HL-60/S4 (cell line): ENCODE results near the gene RERG.

Experiments
- in situ Hi-C: fragments of 300-500 bp; cut with MboI; formaldehyde crosslinking; loops from 2 replicates; pipeline ENCODE4 v1.14.3; 2022; ENCODE audit warnings: low sequenced_read_pairs

RERG gene

GRCh38 chr12:15193946-15194345 is 27.3 kb downstream of the RERG start:
- in situ Hi-C loops: no loop called here

- in situ Hi-C loops: no loop called here
These were observed 28.5 kb downstream of the RERG start for GRCh38 chr12:15192720-15193119.

GRCh38 chr12:15188127-15188526 is 33.1 kb downstream of the RERG start:
- in situ Hi-C loops: no loop called here

- in situ Hi-C loops: no loop called here
These were observed 34.6 kb downstream of the RERG start for GRCh38 chr12:15186597-15186996.

- in situ Hi-C loops: no loop called here
These were observed 36.7 kb downstream of the RERG start for GRCh38 chr12:15184484-15184883.

- in situ Hi-C loops: no loop called here
These were observed 37.4 kb downstream of the RERG start for GRCh38 chr12:15183821-15184220.

GRCh38 chr12:15181017-15181683 is 40.1 kb downstream of the RERG start:
- in situ Hi-C loops: no loop called here

GRCh38 chr12:15180325-15180724 is 40.9 kb downstream of the RERG start:
- in situ Hi-C loops: no loop called here

GRCh38 chr12:15179672-15180071 is 41.5 kb downstream of the RERG start:
- in situ Hi-C loops: no loop called here

- in situ Hi-C loops: no loop called here
These were observed 48.1 kb downstream of the RERG start for GRCh38 chr12:15173142-15173541.

DNA sequence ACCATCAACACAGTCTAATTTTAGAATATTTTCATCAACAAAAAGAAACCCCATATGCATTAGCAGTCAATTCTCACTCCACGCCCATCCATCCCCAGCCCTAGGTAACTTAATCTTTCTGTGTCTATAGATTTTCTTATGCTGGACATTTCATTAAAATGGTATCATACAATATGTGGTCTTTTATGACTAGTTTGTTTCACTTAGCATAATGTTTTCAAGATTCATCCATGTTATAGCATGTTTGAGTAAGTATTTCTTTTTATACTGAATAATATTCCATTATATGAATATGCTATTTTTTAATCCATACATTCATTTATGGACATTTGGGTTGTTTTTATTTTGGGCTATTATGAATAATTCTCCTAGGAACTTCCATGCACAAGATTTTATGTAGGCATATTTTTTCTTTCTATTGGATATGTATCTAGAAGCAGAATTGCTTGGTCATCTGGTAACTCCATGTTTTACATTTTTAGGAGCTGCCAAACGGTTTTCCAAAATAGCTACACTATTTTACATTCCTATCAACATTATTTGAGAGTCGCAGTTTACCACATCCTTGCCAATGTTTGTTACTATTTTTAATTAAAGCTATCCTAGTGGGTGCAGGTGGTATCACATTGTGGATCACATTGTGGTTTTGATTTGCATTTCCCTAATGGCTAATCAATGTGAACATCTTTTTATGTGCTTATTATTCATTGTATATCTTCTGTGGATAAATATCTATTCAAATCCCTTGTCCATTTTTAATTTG is 49.0 kb downstream of the RERG start:
- in situ Hi-C loops: no loop called here

DNA sequence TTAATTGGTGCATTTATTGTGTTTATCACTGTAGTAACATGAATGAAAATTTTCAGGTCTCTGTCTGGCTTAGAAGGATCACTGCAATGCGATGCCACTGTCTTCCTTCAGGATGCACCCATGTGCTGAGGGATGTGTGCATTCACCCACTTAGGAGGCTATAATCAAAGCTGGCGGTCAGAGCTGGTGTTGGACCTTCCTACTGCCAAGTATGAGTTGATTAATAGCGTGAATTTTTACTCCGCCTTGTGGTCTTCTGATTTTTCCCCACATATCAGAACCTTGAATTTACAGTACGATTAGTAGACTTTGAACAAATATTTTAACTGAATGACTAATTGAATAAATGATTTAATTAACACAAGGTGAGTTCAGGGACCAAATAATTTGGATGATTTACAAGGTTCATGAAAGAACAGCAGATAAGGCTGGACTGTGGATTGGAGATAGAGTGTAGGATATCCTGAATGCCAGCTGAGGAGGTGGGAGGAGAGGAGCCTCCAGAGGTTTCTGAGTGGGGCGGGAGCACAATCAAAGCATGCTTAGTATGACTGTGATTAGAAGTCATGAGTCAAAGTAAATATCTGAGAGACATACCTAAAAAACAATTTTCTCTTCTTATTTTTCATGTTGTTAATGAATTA is 50.1 kb downstream of the RERG start:
- in situ Hi-C loops: no loop called here

DNA sequence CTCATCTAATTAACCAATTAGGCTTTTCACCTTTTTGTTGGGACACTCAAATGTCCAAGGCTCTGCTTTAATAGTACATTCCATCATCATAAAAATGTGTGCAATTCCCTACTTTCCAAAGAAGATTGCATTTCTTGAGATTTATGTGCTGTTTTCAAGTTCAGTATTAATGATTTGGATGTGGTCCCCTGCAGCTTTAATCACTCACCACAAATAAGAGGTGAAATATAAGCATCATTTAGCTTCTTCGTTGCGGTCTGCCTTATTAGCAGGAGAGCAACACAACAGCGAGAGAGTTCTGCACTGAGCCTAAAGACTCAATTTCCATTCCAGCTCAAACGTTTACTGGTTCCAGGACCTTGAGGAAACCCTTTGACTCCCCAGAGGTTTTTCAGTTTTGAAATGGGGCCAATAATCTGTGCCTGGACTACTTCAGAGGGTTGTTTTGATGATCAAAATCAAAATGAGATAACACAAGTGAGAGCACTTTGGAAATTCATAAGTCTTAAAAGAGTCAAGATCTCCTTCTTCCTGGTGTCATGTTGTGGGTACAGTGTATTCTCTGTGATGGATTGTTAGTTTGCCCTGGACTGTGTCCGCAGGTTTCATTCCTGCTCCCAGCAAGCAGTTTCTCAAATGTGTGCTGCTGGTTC is 53.1 kb downstream of the RERG start:
- in situ Hi-C loops: no loop called here

- in situ Hi-C loops: no loop called here
These were observed 56.1 kb downstream of the RERG start for GRCh38 chr12:15165012-15165659.

GRCh38 chr12:15163030-15163976 is 57.9 kb downstream of the RERG start:
- in situ Hi-C loops: no loop called here

DNA sequence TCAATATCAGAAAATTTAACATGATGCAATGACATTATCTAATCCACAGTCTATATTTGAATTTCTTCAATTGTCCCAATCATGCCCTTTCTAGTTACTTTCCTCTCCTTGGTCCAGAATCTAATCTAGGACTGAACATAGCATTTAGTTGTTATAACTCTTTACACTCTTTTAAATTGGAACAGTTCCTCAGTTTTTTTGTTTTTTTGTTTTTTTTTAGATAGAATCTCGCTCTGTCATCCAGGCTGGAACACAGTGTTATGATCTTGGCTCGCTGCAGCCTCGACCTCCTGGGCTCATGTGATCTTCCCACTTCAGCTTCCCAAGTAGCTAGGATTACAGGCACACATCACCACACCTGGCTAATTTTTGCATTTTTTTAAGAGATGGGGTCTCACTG is 63.1 kb downstream of the RERG start:
- in situ Hi-C loops: no loop called here

DNA sequence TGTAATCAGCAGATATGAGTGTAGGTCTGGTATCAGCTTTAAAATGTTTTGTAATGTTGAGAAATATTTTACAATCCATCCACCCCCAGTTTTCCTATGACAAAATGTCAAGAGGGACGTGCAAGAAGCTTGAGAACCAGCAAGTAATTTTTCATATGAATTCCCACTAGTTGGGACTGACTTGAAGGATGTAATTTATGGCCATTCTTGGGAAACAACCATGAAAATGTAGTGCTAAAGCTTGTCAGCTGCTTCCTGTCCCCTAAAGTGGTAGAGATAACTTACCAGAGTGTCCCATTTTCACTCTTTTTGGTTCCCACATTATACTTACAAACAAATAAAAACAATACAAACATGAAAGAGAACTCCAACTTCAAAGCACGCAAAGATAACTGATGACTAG is 63.9 kb downstream of the RERG start:
- in situ Hi-C loops: no loop called here

DNA sequence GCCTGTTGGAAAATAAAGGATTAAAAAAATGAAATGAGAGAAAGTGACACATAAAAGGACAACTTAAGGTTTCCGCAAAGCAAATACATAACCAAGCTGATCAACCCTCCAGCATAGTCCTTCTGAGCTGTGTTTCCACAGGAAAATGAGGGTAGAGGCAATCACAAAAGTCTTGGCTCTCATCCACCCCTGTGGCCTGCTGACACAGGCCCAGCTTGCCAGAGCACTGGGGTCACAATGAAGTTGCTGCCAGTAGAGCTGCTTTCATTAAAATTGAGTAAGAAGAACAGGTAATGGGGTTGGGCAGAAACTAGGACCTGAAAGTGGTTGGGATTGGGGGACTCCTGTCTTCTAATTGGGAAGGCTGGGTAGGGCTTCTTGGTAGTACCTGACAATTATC is 65.9 kb downstream of the RERG start:
- in situ Hi-C loops: no loop called here

GRCh38 chr12:15154103-15154502 is 67.1 kb downstream of the RERG start:
- in situ Hi-C loops: no loop called here

- in situ Hi-C loops: no loop called here
These were observed 68.3 kb downstream of the RERG start for GRCh38 chr12:15152868-15153267.
